Neuronal stem cell (in vitro differentiated cells): Measurements from ENCODE around the gene RIPOR2.
A peak's percentile ranks its signal among the peaks of the same experiment; 100 is the strongest.

ENCODE experiments used
- DNase-seq: peaks from one replicate; pipeline ENCODE4 v3.0.0-alpha.2; 2013; ENCODE audit warnings: low spot score
- H2AFZ ChIP-seq: one replicate; pipeline ENCODE4 v1.6.1; 2013; ENCODE audit warnings: mild to moderate bottlenecking, low read length, inconsistent platforms
- H2AK5ac ChIP-seq: 2 replicates; pipeline ENCODE4 v1.6.1; 2013; ENCODE audit warnings: low read depth, mild to moderate bottlenecking, inconsistent platforms, low read length, moderate library complexity, mixed read lengths
- H2BK120ac ChIP-seq: 2 replicates; pipeline ENCODE4 v1.6.1; 2013; ENCODE audit warnings: low read depth, mild to moderate bottlenecking, inconsistent platforms, low read length, moderate library complexity, mixed read lengths
- H2BK12ac ChIP-seq: one replicate; pipeline ENCODE4 v1.6.1; 2013; ENCODE audit warnings: low read length, inconsistent platforms
- H2BK15ac ChIP-seq: 2 replicates; pipeline ENCODE4 v1.6.1; 2013; ENCODE audit warnings: mild to moderate bottlenecking, low read length, inconsistent platforms, mixed read lengths
- H2BK5ac ChIP-seq: one replicate; pipeline ENCODE4 v1.6.1; 2013; ENCODE audit warnings: inconsistent platforms, mild to moderate bottlenecking, low read length, moderate library complexity
- H3K14ac ChIP-seq: one replicate; pipeline ENCODE4 v1.6.1; 2013; ENCODE audit warnings: low read length, inconsistent platforms
- H3K18ac ChIP-seq: 2 replicates; pipeline ENCODE4 v1.6.1; 2013; ENCODE audit warnings: low read length, inconsistent platforms
- H3K23ac ChIP-seq: 2 replicates; pipeline ENCODE4 v1.6.1; 2013; ENCODE audit warnings: low read depth, mild to moderate bottlenecking, mixed read lengths, low read length, inconsistent platforms; ENCODE audit not compliant: poor library complexity
- H3K27ac ChIP-seq: replicated peaks from 3 replicates; pipeline ENCODE4 v1.5.1; 2013; ENCODE audit warnings: low read length, inconsistent platforms
- H3K27me3 ChIP-seq, 3 experiments: 2 replicates each; pipeline ENCODE4 v1.6.1; 2013; ENCODE audit warnings: low read length in 3 of 3, mild to moderate bottlenecking in 2 of 3, inconsistent platforms in 1 of 3, low read depth in 1 of 3, mixed read lengths in 1 of 3, moderate library complexity in 1 of 3; ENCODE audit not compliant: control insufficient read depth in 3 of 3, insufficient read depth in 3 of 3
- H3K36me3 ChIP-seq, 2 donors: replicated peaks in 1 of 2; 2 replicates each; pipeline ENCODE4 v1.6.1; 2013; ENCODE audit warnings: low read length in 2 of 2; ENCODE audit not compliant: control insufficient read depth in 2 of 2, insufficient read depth in 2 of 2
- H3K4ac ChIP-seq: 2 replicates; pipeline ENCODE4 v1.6.1; 2013; ENCODE audit warnings: inconsistent platforms, mild to moderate bottlenecking, low read length, moderate library complexity
- H3K4me1 ChIP-seq, 2 donors: 1 replicate in 1 of 2; 2 replicates in 1 of 2; pipeline ENCODE4 v1.6.1; 2013; ENCODE audit warnings: low read length in 2 of 2, low read depth in 1 of 2; ENCODE audit not compliant: control insufficient read depth in 2 of 2, insufficient read depth in 1 of 2
- H3K4me2 ChIP-seq: one replicate; pipeline ENCODE4 v1.6.1; 2013; ENCODE audit warnings: mild to moderate bottlenecking, low read length, inconsistent platforms; ENCODE audit not compliant: insufficient read depth, poor library complexity, severe bottlenecking
- H3K4me3 ChIP-seq, 2 donors: 2 replicates each; pipeline ENCODE4 v1.5.1; 2013; ENCODE audit warnings: low read length in 2 of 2, mild to moderate bottlenecking in 2 of 2, inconsistent platforms in 1 of 2, moderate library complexity in 1 of 2
- H3K79me1 ChIP-seq: one replicate; pipeline ENCODE4 v1.6.1; 2013; ENCODE audit warnings: low read depth, mild to moderate bottlenecking, inconsistent platforms, low read length, moderate library complexity
- H3K9ac ChIP-seq: one replicate; pipeline ENCODE4 v1.6.1; 2013; ENCODE audit warnings: mild to moderate bottlenecking, low read depth, low read length, inconsistent platforms; ENCODE audit not compliant: poor library complexity
- H3K9me3 ChIP-seq, 2 donors: replicated peaks in 1 of 2; 2 replicates each; pipeline versions ENCODE3 to v1.6.1; 2013; ENCODE audit warnings: low read length in 2 of 2, mild to moderate bottlenecking in 2 of 2, inconsistent platforms in 1 of 2, low read depth in 1 of 2, mixed read lengths in 1 of 2, moderate library complexity in 1 of 2; ENCODE audit not compliant: control insufficient read depth in 2 of 2, insufficient read depth in 1 of 2
- H4K8ac ChIP-seq: one replicate; pipeline ENCODE4 v1.6.1; 2013; ENCODE audit warnings: low read depth, mild to moderate bottlenecking, inconsistent platforms, low read length, moderate library complexity
- H4K91ac ChIP-seq: one replicate; pipeline ENCODE4 v1.6.1; 2013; ENCODE audit warnings: low read length, low read depth, mild to moderate bottlenecking, inconsistent platforms; ENCODE audit not compliant: poor library complexity
- WGBS, 2 donors: extraction: QIAGEN DNeasy Blood & Tissue Kit; methylation state at CpG; one replicate each; pipeline ENCODE4 v1.1.7; 2013; ENCODE audit warnings: missing lambda C conversion rate in 2 of 2, mixed read lengths in 1 of 2; ENCODE audit not compliant: insufficient read length in 2 of 2, insufficient replicate concordance in 1 of 2; ENCODE audit errors: extremely low coverage in 2 of 2; 5-methylcytosine and 5-hydroxymethylcytosine counted together

RIPOR2 gene

GRCh38 chr6:24778878-24779277 is 156.9 kb downstream of the RIPOR2 start:
- no peak overlapping the region for H2BK12ac ChIP-seq
- no peak overlapping the region for H4K8ac ChIP-seq
- no peak overlapping the region for H2BK120ac ChIP-seq
- peaks cover 7 to 79% of the 10 kb centered on the region in 2 donors for H3K36me3 ChIP-seq
- H4K91ac ChIP-seq, result no peak overlapping the region
- H3K27me3 ChIP-seq, result no peaks in the 10 kb centered on the region
- no peak overlapping the region for H3K4me2 ChIP-seq
- no peak overlapping the region for H3K4me3 ChIP-seq
- no peak overlapping the region for H3K23ac ChIP-seq
- H2BK5ac ChIP-seq, result no peak overlapping the region
- H3K4me1 ChIP-seq, result peaks cover 6% of the 10 kb centered on the region in 2 donors
- H3K9ac ChIP-seq, result no peak overlapping the region
- H3K79me1 ChIP-seq, result no peaks in the 10 kb centered on the region
- H3K9me3 ChIP-seq, result no peaks in the 10 kb centered on the region
- no peak for DNase-seq
- H3K4ac ChIP-seq, result no peak overlapping the region
- H3K18ac ChIP-seq, result no peak overlapping the region
- H2AFZ ChIP-seq, result no peak overlapping the region
- H3K27ac ChIP-seq, result no peak overlapping the region
- H2AK5ac ChIP-seq, result no peak overlapping the region
- H3K14ac ChIP-seq, result no peak overlapping the region
- no peak overlapping the region for H2BK15ac ChIP-seq

GRCh38 chr6:24778121-24778520 is 157.6 kb downstream of the RIPOR2 start:
- Histone ChIP-seq H2BK120ac (no peak overlapping the region), H3K23ac (no peak overlapping the region), H2BK5ac (no peak overlapping the region), H3K18ac (no peak overlapping the region), H3K14ac (no peak overlapping the region), H2BK15ac (no peak overlapping the region), H2BK12ac (no peak overlapping the region), H2AK5ac (no peak overlapping the region), H4K91ac (no peak overlapping the region), H4K8ac (no peak overlapping the region), H2AFZ (no peak overlapping the region), H3K9ac (no peak overlapping the region), H3K4me1 (peaks cover 6 to 9% of the 10 kb centered on the region in 2 donors), H3K27me3 (no peaks in the 10 kb centered on the region), H3K36me3 (peaks cover 7 to 72% of the 10 kb centered on the region in 2 donors), H3K4me2 (no peak overlapping the region), H3K27ac (no peak overlapping the region), H3K4ac (no peak overlapping the region), H3K79me1 (no peaks in the 10 kb centered on the region), H3K4me3 (no peak overlapping the region), H3K9me3 (no peaks in the 10 kb centered on the region)
- DNase-seq, result no peak
- WGBS, 2 donors, result no CpG with 5 or more reads among the region's 1 CpG

GRCh38 chr6:24777227-24777626 is 158.5 kb downstream of the RIPOR2 start:
- Histone ChIP-seq H3K27ac (no peak overlapping the region), H4K91ac (no peak overlapping the region), H2BK120ac (no peak overlapping the region), H3K79me1 (no peaks in the 10 kb centered on the region), H4K8ac (no peak overlapping the region), H3K27me3 (no peaks in the 10 kb centered on the region), H2BK15ac (no peak overlapping the region), H2BK5ac (no peak overlapping the region), H2BK12ac (no peak overlapping the region), H3K4me1 (peaks cover 6 to 9% of the 10 kb centered on the region in 2 donors), H2AK5ac (no peak overlapping the region), H3K23ac (no peak overlapping the region), H3K4me2 (no peak overlapping the region), H3K18ac (no peak overlapping the region), H3K9me3 (no peaks in the 10 kb centered on the region), H2AFZ (no peak overlapping the region), H3K4ac (no peak overlapping the region), H3K36me3 (peaks cover 5 to 63% of the 10 kb centered on the region in 2 donors), H3K14ac (no peak overlapping the region), H3K4me3 (peak overlapping the region in 1 of 2 donors; percentile 71), H3K9ac (no peak overlapping the region)
- no CpG with 5 or more reads among the region's 1 CpG for WGBS, 2 donors
- no peak for DNase-seq

GRCh38 chr6:24775520-24776058 is 160.2 kb downstream of the RIPOR2 start:
- no peak overlapping the region for H3K14ac ChIP-seq
- peaks cover 6 to 9% of the 10 kb centered on the region in 2 donors for H3K4me1 ChIP-seq
- H3K36me3 ChIP-seq, result peaks cover 1 to 46% of the 10 kb centered on the region in 2 donors
- H3K23ac ChIP-seq, result no peak overlapping the region
- no peak for DNase-seq
- H3K27ac ChIP-seq, result peak overlapping the region; percentile 9
- H3K9ac ChIP-seq, result peak overlapping the region; percentile 37
- H3K79me1 ChIP-seq, result no peaks in the 10 kb centered on the region
- no peak overlapping the region for H4K8ac ChIP-seq
- H2AFZ ChIP-seq, result peak overlapping the region; percentile 85
- H3K9me3 ChIP-seq, result no peaks in the 10 kb centered on the region
- H2BK15ac ChIP-seq, result no peak overlapping the region
- no peak overlapping the region for H2BK5ac ChIP-seq
- no peak overlapping the region for H2AK5ac ChIP-seq
- peak overlapping the region; percentile 71 to 83 for H3K4me3 ChIP-seq
- no peak overlapping the region for H4K91ac ChIP-seq
- no peak overlapping the region for H3K4ac ChIP-seq
- no peak overlapping the region for H2BK12ac ChIP-seq
- no peaks in the 10 kb centered on the region for H3K27me3 ChIP-seq
- no CpG with 5 or more reads among the region's 20 CpGs for whole genome bisulfite sequencing, 2 donors
- H3K18ac ChIP-seq, result no peak overlapping the region
- peak overlapping the region; percentile 45 for H3K4me2 ChIP-seq
- no peak overlapping the region for H2BK120ac ChIP-seq
